Measurements from ENCODE around the gene LIMS1.
"Not testable (repeated sequence)": the region's sequence is repeated elsewhere in the genome, so short reads cannot be mapped to it uniquely, and the experiment has no call there.

LIMS1 gene

GRCh38 chr2:108656282-108656681 lies 122.0 kb downstream of the LIMS1 start:
- H4K20me1 ChIP-seq, H3K36me3 ChIP-seq, H3K4me3 ChIP-seq, H3K9me3 ChIP-seq, H3K27me3 ChIP-seq, H3K9ac ChIP-seq, H3K4me2 ChIP-seq, H3K27ac ChIP-seq: not testable (repeated sequence)
- H3K4me1 ChIP-seq = peaks cover 33% of the 10 kb centered on the region

- not testable (repeated sequence) for H3K27me3 ChIP-seq, H4K20me1 ChIP-seq, H3K36me3 ChIP-seq, H3K9ac ChIP-seq, H3K4me3 ChIP-seq, H3K27ac ChIP-seq, H3K9me3 ChIP-seq
- Histone ChIP-seq H3K4me2 (peak overlapping the region; percentile 38), H3K4me1 (peaks cover 37% of the 10 kb centered on the region)
Observed at GRCh38 chr2:108657517-108657916, 123.2 kb downstream of the LIMS1 start.

GRCh38 chr2:108658553-108658952 lies 124.3 kb downstream of the LIMS1 start:
- H3K4me1 ChIP-seq = peaks cover 39% of the 10 kb centered on the region
- H3K9me3 ChIP-seq, H4K20me1 ChIP-seq, H3K27me3 ChIP-seq, H3K27ac ChIP-seq, H3K4me3 ChIP-seq, H3K36me3 ChIP-seq, H3K4me2 ChIP-seq, H3K9ac ChIP-seq: not testable (repeated sequence)

- Histone ChIP-seq H3K4me2 (peak overlapping the region; percentile 71), H3K4me1 (peaks cover 32% of the 10 kb centered on the region)
- not testable (repeated sequence) for H3K27me3 ChIP-seq, H4K20me1 ChIP-seq, H3K36me3 ChIP-seq, H3K9me3 ChIP-seq, H3K27ac ChIP-seq, H3K4me3 ChIP-seq, H3K9ac ChIP-seq
Observed at GRCh38 chr2:108661493-108661892, 127.2 kb downstream of the LIMS1 start.

- Histone ChIP-seq H3K4me2 (peak overlapping the region; percentile 71), H3K4me1 (peaks cover 30% of the 10 kb centered on the region)
- not testable (repeated sequence) for H3K9me3 ChIP-seq, H3K4me3 ChIP-seq, H3K27ac ChIP-seq, H3K9ac ChIP-seq, H3K27me3 ChIP-seq, H3K36me3 ChIP-seq, H4K20me1 ChIP-seq
Observed at GRCh38 chr2:108662207-108662612, 127.9 kb downstream of the LIMS1 start.

- not testable (repeated sequence) for H3K9ac ChIP-seq, H3K4me3 ChIP-seq, H3K27ac ChIP-seq, H3K9me3 ChIP-seq, H3K36me3 ChIP-seq, H3K27me3 ChIP-seq, H4K20me1 ChIP-seq
- H3K4me2 ChIP-seq = peak overlapping the region; percentile 48
- H3K4me1 ChIP-seq = peaks cover 25% of the 10 kb centered on the region
Observed at GRCh38 chr2:108663346-108663745, 129.1 kb downstream of the LIMS1 start.

GRCh38 chr2:108664089-108664488 lies 129.8 kb downstream of the LIMS1 start:
- not testable (repeated sequence) for H3K27me3 ChIP-seq, H3K9me3 ChIP-seq, H3K4me3 ChIP-seq, H3K9ac ChIP-seq, H4K20me1 ChIP-seq, H3K27ac ChIP-seq, H3K36me3 ChIP-seq
- peak overlapping the region; percentile 48 for H3K4me2 ChIP-seq
- H3K4me1 ChIP-seq = peaks cover 25% of the 10 kb centered on the region

GRCh38 chr2:108664979-108665378 lies 130.7 kb downstream of the LIMS1 start:
- not testable (repeated sequence) for H3K27ac ChIP-seq, H3K27me3 ChIP-seq, H3K4me2 ChIP-seq, H3K9me3 ChIP-seq, H3K4me3 ChIP-seq, H3K9ac ChIP-seq, H3K36me3 ChIP-seq, H4K20me1 ChIP-seq
- peaks cover 25% of the 10 kb centered on the region for H3K4me1 ChIP-seq

- peaks cover 25% of the 10 kb centered on the region for H3K4me1 ChIP-seq
- H3K4me3 ChIP-seq, H3K9ac ChIP-seq, H3K27ac ChIP-seq, H3K4me2 ChIP-seq, H3K9me3 ChIP-seq, H4K20me1 ChIP-seq, H3K27me3 ChIP-seq, H3K36me3 ChIP-seq: not testable (repeated sequence)
Observed at GRCh38 chr2:108665975-108666374, 131.7 kb downstream of the LIMS1 start.

GRCh38 chr2:108667140-108667539 lies 132.9 kb downstream of the LIMS1 start:
- peaks cover 16% of the 10 kb centered on the region for H3K4me1 ChIP-seq
- H3K27me3 ChIP-seq, H3K9me3 ChIP-seq, H3K4me2 ChIP-seq, H3K9ac ChIP-seq, H3K4me3 ChIP-seq, H3K36me3 ChIP-seq, H3K27ac ChIP-seq, H4K20me1 ChIP-seq: not testable (repeated sequence)

- H3K27ac ChIP-seq, H3K4me1 ChIP-seq, H3K4me3 ChIP-seq, H3K36me3 ChIP-seq, H3K4me2 ChIP-seq, H3K27me3 ChIP-seq, H3K9ac ChIP-seq, H4K20me1 ChIP-seq, H3K9me3 ChIP-seq: not testable (repeated sequence)
Observed at GRCh38 chr2:108670282-108670681, 136.0 kb downstream of the LIMS1 start.

- peaks cover 13% of the 10 kb centered on the region for H3K36me3 ChIP-seq
- not testable (repeated sequence) for H3K4me1 ChIP-seq, H3K27me3 ChIP-seq, H4K20me1 ChIP-seq, H3K9me3 ChIP-seq, H3K27ac ChIP-seq, H3K4me3 ChIP-seq, H3K4me2 ChIP-seq, H3K9ac ChIP-seq
Observed at GRCh38 chr2:108672200-108672805, 138.0 kb downstream of the LIMS1 start.

GRCh38 chr2:108676522-108676921 lies 142.3 kb downstream of the LIMS1 start:
- not testable (repeated sequence) for H3K4me2 ChIP-seq, H3K27ac ChIP-seq, H3K9me3 ChIP-seq, H4K20me1 ChIP-seq, H3K27me3 ChIP-seq, H3K9ac ChIP-seq, H3K4me3 ChIP-seq
- peaks cover 24% of the 10 kb centered on the region for H3K36me3 ChIP-seq
- H3K4me1 ChIP-seq = peaks cover 21% of the 10 kb centered on the region

- not testable (repeated sequence) for H3K27me3 ChIP-seq, H3K9ac ChIP-seq, H3K9me3 ChIP-seq, H3K4me3 ChIP-seq, H4K20me1 ChIP-seq, H3K27ac ChIP-seq, H3K4me2 ChIP-seq
- Histone ChIP-seq H3K4me1 (peaks cover 21% of the 10 kb centered on the region), H3K36me3 (peaks cover 24% of the 10 kb centered on the region)
Observed at GRCh38 chr2:108677239-108677744, 143.0 kb downstream of the LIMS1 start.

GRCh38 chr2:108678198-108678651 lies 144.0 kb downstream of the LIMS1 start:
- Histone ChIP-seq H3K27ac (0 out of 2 replicates have a peak overlapping the region, but pooled peaks have one; percentile 30), H3K36me3 (peaks cover 21% of the 10 kb centered on the region), H3K4me2 (peak overlapping the region; percentile 47), H3K4me1 (peaks cover 21% of the 10 kb centered on the region)
- not testable (repeated sequence) for H4K20me1 ChIP-seq, H3K9me3 ChIP-seq, H3K9ac ChIP-seq, H3K4me3 ChIP-seq, H3K27me3 ChIP-seq
